ENCODE results near the gene NPR3.

NPR3 gene

DNA sequence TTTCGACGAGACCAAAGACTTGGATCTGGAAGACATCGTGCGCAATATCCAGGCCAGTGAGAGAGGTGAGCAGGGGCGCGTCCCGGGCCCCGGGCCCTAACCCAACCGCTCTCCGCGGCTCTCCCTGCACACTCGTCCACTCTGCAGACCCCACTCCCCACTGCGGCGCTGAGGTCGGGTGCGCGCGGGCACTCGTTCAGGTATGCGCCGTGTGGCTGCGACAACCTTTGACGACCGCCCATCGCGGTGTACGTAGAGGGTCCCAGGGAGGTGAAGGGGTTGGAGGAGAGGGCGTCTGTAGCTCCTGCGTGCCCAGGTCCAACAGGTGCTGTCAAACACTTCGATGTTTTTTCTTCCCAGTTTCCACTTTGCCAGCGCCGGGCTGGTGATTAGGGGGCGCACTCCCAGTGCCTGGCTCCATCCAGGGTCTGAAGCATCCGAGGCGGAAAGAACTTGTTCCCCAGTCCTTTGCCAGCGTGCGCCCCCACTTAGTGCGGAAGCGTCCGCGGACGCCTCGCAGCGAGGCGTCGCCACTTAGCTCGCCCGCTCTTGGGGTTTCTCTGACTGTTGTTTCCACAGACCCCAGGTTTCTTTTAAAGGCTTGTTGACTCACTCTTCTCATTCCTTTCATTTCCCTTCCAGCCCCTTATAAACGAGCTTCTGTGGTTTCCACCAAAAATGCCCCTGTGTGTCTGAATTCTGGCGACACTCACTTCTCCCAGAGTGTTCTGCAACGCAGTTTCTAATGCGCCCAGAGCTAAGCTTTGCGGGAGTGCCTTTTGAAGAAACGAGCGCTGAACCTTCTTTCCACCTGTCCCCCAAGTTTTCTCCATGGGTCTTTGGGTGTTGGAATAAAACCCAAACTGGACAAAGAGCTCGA lies 1.6 kb downstream of the NPR3 start:
- no peak for DNase-seq

DNA sequence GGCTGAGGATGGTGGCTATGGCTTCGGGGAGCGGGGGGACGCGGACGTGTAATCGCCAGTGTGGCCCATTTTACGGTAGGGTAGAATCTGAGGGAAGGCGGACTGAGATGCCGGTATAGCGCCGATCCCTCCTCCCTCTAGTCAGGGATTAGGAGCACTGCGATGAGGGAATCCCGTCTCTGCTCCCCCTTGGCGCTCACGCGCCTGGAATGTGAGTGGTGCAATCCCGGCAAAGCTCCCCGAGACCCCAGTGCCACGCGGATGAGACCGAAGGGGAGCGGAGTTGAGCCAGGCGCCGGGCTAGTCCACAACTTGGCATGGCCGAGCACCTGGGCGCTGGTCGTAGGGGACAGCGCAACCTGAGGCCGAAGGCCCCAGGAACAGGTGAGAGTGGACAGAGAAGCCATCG lies 2.2 kb downstream of the NPR3 start:
- DNase-seq, result no peak

DNA sequence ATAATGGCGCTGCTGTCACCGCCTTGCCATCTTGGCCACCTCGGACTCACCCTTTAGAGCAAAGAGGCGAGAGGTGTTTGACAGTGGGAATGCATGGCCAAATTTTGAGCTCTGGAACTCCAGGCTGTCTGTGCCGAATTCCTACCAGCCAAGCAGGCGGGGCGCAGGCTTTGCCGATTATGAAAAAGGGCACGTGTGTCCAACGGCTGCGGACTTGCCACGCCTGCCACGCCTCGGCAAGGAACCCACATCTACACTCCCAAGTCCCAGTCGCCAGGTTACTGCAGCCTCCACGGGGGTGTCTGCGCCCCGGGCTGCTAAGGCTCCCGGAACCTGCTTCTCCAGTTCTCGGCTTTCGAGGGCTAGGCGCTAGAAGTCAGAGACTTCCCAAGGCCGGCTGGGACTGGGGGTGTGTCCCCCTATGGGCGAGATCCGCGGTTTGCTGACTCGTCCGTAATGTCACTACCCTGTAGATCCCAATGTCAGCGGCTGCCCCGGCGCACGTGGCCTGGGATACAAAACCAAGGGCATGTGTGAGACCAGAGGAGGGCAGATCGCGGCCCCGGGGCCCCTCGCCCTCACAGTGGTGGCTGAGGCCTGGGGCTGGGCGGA lies 2.8 kb downstream of the NPR3 start:
- no peak for DNase-seq

DNA sequence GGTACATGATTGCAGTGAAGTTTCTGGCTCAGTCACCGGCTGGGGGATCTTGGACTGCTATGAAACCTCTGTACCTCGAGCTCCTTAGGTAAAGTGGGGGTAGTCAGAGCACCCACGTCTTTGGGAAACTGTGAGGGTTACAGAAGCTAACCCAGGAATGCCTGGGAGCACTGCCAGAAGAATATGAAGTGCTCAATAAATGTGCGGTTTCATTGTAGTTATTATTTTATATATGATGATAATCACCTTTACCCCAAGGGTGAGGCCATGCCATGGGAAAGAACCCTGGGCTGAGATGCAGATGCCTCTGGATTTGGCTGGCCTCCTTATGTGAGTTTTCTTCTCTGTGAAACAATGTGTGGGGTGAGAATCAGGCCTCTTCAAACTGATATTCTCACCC lies 3.7 kb downstream of the NPR3 start:
- DNase-seq, result no peak

DNA sequence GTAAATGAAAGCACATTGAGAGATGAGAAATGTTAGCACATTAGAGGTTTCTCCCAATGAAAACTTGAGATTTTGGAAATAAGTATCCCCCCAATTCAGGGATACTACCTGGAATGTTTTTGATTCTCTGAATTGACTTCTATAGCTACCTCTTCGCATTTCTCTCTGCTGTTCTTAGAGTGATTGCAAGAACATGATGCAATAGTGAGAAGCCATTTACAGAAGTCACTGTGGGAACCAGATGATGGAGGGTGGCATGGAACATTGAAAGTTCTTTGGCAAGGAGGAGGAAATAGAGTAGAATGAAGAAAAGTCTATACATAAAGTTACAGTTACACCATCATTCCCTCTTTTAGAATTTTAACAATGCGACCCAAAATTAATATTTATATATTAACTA lies 9.2 kb downstream of the NPR3 start:
- DNase-seq, result no peak

DNA sequence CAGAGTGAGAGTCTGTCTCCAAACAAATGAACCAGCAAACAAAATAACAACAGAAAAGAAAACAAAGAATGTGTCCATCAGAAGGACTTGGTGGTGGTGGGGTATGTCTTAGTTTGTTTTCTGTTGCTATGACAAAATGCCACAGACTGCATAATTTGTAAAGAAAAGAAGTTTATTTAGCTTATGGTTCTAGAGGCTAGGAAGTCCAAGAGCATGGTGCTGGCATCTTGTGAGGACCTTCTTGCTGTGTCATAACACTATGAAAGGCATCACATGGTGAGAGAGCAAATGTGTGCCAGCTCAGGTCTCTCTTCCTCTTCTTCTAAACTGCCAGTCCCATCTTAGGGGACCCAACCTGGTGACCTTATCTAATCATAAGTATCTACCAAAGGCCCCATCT lies 10.5 kb downstream of the NPR3 start:
- DNase-seq, result no peak

DNA sequence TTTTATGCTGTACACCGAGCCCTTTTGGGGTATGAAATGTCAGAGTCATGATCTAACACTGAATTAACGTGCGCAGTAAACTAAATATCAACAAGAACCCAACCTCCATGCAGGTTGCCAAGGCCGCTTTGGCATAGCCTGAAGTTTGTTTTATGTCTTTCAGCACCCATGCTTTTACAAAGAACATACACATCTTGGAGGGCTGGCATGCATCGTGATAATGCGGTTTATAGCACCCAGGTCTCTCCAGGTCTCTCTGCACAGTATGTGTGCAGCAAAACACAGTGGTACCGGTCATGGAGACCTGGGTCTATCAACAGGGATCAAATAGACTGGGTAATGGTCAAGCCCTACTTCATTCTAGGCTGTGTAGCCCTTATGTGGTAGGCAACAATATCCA lies 11.8 kb downstream of the NPR3 start:
- no peak for DNase-seq

DNA sequence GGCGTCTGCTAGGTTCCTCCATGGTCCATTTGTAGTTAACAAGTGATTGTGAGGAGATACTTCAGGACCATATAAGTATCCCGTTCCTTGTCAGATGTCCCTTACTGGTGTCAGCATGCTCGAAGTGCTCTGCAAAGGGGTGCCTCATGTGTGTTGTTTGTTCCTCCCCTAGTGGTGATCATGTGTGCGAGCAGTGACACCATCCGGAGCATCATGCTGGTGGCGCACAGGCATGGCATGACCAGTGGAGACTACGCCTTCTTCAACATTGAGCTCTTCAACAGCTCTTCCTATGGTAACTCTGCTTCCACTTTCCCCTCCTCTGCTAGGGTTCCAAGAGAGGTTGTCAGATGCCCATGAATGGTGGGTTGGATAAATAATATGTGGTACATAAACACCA lies 13.4 kb downstream of the NPR3 start:
- DNase-seq, result no peak

DNA sequence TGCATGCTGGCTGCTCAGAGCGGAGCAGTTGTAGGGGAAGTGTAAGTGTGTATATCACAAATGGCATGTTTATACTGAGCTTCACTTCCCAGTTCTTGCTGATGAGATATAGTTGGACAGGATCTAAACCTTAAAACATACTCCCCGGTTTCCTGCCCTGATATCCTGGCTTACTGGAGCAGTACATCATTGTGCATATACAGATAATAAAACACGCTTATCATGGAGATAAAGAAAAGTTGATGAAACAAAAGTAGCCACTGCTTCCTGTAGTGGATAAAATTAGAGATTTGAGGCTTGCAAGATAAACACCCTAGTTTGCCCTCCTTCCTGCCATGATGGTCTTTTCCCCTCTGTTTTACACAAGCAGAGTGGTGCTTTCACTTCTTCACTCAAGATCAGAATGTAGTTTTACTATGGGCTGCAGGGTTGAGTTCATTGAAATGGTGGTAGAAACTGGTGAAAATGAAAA lies 15.0 kb downstream of the NPR3 start:
- DNase-seq, result no peak

DNA sequence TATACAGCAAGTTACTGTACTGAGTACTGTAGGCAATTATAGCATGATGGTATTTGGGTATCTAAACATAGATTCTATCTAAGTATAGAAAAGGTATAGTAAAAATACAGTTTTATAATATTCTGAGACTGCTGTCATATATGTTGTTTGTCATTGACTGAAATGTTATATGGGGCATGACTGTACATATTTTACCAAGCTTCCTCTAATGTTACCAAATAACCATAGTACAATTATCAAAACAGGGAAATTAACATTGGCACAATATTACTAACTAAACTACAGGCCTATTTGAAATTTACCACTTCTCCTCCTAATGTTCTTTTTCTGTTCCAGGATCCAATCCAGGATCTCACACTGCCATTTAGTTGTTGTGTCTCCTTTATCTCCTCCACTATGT lies 18.5 kb downstream of the NPR3 start:
- DNase-seq, result no peak

DNA sequence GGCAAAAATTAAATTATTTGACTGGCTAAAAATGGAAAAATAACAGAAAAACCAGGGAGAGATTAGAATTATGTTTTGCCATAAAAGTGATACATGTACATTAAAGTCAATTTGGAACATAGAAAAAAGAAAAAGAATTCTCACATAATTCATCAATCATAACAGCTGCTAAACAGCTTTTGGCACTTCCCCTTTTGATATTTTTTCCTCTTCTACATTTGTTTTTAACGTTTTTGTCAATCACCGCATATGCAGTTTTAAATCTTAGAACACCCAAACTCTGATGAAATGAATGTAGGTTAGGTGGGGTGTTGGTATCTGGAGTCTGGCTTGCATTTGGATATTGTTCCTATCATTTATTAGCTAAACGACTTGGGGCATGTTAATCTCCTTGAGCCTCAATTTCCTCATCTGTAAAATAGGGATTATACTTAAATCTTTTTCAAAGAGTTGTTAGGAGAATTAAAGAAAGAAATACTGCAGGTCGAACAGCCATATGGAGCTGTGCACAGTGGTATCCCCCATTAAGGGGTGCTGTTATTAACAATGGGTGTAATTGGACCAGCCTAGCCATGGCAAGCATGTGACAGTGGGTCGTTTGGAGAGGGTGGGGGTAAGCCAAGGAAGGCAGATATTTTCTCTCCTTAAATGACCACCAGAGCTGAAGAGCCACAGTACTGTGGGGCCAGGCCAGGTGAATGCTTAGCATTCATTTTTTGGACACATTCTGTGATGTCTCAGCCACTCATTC lies 22.6 kb downstream of the NPR3 start:
- DNase-seq, result no peak

DNA sequence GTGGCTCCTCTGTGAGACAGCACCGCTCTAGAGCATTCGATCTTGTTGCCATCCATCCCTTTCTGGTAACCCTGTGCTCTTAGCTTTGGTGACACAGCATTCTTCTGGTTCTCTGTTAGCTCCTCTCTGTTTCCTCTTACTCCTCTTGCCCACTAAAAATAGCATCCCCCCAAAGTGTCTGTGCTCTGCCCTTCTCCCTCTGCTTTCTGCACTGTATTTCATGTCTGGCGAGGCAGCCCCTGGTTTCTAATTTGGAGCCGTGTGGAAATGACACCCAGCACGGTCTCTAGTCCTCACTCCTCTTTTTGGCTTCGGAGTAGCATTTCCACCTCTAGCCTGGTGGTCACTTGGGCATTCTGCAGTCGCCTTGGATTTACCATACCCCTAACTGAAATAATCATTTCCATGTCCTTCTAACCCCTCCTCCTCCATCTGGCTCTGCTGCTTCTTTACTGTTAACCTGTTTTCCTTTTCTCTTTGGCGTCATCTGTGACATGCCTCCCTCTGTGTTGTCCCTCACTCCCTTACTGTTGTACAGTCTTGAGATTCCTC lies 23.8 kb downstream of the NPR3 start:
- no peak for DNase-seq

DNA sequence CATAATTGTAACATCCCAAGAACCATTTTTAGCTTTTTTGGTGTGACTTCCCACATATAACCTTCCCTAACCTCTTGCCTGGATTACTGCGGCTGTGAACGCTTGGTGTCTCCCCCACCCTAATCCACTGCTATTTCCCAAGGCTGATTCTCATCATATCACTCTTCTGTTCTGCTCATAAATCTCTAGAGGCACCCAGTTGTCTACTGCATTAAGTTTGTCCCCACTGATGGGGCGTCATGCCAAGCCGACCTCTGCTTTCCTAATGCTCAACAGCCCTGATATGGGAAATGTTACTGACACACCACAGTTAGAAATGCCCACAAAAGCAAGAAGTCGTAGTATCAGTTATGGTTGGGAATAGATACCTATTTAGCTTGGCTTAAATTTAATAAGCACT lies 24.4 kb downstream of the NPR3 start:
- no peak for DNase-seq

DNA sequence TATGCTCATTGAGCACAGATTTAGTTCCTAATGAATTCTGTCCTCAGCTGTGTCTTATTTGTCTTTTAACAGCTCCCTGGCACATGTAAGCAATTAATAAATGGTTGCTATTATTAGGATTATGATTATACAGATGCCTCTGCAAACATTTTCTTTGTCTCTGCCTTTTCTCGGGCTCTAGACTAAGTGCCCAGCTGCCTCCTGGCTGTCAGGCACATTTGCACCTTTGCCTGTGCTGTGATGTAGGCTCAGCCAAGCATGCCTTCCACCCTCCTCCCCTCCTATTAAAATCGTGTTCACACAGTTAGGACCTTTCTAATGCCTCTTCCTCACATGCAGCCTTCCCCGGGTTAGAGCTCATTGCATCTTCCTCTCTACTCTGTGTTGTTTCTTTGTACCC lies 25.7 kb downstream of the NPR3 start:
- no peak for DNase-seq

DNA sequence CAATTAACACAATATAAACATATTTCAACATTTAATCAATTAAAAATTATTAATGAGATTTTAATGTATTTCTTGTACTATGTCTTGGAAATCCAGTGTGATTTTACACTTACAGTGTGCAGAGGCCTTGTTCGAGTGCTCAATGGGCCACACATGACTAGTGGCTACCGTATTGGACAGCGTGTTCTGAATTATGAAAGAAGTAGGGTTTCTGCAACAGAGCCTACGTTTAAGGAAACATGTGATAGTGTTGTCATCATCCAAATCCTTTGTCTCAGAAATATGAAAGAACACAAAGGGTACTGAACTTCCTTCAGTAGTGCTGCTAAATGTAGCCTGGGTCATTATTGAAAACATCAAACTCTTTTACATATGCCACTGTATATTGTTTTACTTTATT lies 29.5 kb downstream of the NPR3 start:
- no peak for DNase-seq

DNA sequence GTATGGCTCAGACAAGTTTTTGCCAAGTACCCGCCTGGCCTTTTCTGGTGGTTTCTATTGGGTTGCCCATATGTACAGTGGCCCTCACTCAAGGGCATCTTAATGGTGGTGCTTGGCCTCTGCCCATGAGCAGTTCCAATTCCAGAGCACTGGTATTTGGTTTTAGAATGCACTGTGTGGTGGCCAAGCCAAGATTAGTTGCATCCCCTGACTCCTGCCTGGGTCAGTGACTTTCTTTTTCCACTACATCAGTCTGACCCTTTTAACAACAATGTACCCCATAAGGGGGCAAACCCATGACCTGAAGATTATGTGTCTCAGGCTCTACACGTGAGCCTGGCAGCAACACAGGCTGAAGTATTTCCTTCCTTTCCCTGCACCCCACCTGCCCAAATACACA lies 34.2 kb downstream of the NPR3 start:
- no peak for DNase-seq

DNA sequence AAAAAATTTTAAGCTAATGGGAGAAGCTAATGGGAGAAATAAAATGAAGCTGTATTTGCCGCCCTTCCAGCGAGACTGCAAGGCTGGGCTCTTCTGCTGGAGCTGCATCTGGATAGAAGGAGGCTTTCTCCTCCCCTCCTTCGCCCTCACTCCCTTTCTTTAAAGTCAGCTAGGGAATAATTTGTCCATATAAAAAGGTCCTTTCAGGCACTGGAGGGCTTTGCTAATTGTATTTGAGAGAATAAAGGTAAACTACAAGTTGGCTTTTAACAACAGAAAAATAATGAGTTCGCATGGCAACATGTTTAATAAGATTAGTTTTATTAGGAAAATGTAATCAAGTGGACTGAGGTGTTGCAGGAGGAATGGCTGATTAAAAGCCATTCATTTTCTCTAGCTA lies 41.3 kb downstream of the NPR3 start:
- no peak for DNase-seq

DNA sequence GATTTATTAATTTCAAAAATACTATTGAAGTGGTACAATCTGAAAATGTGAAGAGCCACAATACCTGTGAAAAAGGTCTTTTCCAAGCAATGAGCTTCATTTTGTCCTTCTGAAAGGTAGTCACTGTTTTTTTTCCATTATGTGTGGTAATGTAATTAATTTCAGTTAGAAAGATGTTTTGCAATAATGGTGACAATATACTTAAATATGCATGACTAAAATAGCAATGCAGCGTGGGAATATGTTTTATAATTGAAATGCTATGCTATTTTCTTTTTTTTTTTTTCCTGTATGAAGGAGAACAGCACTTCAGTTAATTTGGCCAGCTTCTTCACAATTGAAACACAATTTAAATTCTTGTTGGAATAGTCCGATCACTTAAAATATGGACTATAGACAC lies 41.9 kb downstream of the NPR3 start:
- no peak for DNase-seq

DNA sequence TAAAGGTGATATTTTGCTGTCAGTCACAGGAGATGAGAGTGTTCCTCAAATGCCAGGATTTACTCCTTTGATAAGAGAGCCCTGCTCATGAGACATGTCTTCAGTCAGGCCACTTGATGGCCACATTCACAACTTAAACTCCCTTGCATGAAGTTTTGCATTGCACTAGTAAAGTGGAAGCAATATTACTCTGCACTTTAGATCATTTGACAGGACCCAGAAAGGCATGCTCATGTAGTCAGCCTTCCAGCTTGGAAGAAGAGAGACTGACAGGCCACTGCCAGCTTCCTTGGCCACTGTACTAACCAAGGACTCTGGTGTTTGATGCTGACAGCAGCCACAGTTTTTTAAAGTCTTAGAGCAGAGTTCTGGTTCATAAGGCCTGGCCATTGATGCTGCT lies 42.6 kb downstream of the NPR3 start:
- no peak for DNase-seq

DNA sequence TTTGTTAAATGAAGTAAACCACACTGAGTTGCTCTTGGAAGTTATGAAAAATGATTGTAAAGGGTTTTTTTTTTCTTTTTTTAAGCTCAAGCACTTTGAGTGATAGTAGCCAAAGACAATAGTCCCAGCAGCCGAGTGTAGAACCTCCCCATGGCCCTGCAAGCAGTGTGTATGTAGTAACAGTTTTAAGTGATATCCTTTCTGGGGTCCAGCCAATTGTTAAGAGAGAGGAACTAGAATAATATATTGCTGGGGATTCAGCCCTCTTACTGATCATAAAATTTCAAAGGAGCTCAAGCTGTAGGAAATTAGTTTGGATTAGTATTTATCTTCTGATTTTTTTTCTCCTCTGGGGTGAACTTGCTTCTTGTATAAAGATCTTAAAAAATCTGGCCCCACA lies 43.2 kb downstream of the NPR3 start:
- no peak for DNase-seq

DNA sequence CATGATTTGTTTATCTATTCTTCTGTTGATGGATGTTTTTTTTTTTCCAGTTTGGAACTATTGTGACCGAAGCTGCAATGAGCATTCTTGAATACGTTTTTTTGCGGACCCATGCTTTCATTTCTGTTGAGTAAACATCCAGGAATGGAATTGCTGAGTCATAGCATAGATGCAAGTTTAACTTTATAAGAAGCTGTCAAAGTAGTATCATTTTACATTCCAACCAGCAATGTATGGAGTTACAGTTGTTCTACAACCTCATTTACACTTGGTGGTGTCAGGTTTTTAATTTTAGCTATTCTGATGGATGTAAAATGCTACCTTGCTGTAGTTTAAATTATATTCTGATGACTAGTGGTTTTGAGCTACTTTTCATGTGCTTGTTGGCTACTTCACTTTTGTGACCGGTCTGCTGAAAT lies 49.0 kb downstream of the NPR3 start:
- DNase-seq, result no peak

DNA sequence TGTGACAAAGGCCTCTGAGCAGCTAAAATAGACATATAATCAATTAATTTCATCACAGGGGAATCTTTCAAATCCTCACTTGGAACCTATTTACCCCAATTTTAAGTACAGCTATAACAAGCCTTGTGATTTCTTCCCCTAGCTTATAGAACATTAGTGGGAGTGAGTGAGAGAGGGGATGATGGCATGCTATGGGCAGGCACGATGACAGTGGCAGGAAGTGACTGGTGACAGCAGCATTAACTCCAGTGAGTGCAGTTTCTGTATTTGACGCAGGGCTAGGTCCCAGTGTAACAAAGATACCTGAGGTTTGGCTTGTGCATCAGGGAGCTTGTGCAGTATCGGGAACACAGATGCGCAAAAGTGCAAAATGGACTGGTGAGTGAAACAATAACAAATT lies 54.1 kb downstream of the NPR3 start:
- no peak for DNase-seq

DNA sequence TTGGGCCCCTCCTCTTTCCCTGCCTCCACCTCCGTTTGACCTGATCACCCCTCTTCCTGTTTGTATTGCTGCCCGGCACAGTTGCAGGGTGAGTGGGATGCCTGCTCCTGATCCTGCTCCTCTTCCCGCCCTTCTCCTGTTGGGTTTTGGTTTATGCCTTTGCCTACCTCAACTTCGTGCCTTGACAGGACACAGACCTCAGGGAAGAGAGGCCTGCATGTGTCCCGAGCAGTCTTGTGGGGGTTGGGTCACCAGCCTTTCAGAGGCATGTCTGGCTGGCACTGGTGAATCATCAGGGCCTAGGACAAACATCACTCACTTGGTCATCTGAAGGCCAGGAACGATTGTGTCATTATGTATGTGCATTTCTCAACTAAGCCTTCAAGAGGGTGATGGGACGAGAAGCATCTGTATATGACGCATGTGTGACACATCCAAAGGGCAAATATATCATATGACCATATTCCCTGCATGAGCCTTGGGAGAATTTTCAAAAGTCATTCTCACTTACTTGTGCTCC lies 56.9 kb downstream of the NPR3 start:
- no peak for DNase-seq
